SK-N-SH (cell line): Measurements from ENCODE around the gene LSP1. TPM values are rescaled to one million over a fixed set of nuclear protein-coding genes. Genes with fewer than 3 reads are reported as not detected.
A peak's percentile ranks its signal among the peaks of the same experiment; 100 is the strongest.

Experiments used
- CTCF ChIA-PET: fragments of 300-600, 350-600 bp; formaldehyde crosslinking; extraction: SDS; loops from one replicate; lab custom pipeline; 2021; lab: Yijun Ruan, JAX
- POLR2A ChIA-PET: fragments of 350-600 bp; sonication (Branson Sonifier 250); formaldehyde crosslinking; extraction: SDS; loops from one replicate; lab custom pipeline; 2020; ENCODE audit warnings: antibody characterized with exemption, inconsistent platforms; lab: Yijun Ruan, JAX
- DNase-seq: peaks from one replicate; pipeline ENCODE4 v3.0.0; 2012
- H2AFZ ChIP-seq: fragments of 200-600 bp; sonication (generic); 2 replicates; pipeline ENCODE4 v1.8.1; 2016; ENCODE audit warnings: antibody characterized with exemption, mild to moderate bottlenecking, low read depth
- H3F3A ChIP-seq: fragments of 200-600 bp; sonication (generic); replicated peaks from 2 replicates; pipeline ENCODE3; 2016; ENCODE audit warnings: antibody characterized with exemption, mild to moderate bottlenecking; ENCODE audit not compliant: insufficient read depth
- H3K27ac ChIP-seq, 2 experiments: fragments of 200-500 bp in 1 of 2; fragments of 200-600 bp in 1 of 2; sonication (Bioruptor generic) in 1 of 2; sonication (generic), shearing (Covaris generic) in 1 of 2; 2 replicates each; pipeline versions ENCODE4 v1.5.1 to v1.6.1; 2014 to 2016; ENCODE audit warnings: low read depth in 2 of 2, inconsistent platforms in 1 of 2, low read length in 1 of 2, mild to moderate bottlenecking in 1 of 2, mixed read lengths in 1 of 2
- H3K27me3 ChIP-seq: fragments of 200-600 bp; sonication (generic), shearing (Covaris generic); 2 replicates; pipeline ENCODE4 v1.6.1; 2016; ENCODE audit warnings: mixed run types; ENCODE audit not compliant: insufficient read depth
- H3K36me3 ChIP-seq, 2 experiments: fragments of 200-500 bp in 1 of 2; fragments of 200-600 bp in 1 of 2; sonication (Bioruptor generic) in 1 of 2; sonication (generic) in 1 of 2; replicated peaks in 1 of 2; 2 replicates each; pipeline versions ENCODE3 to v1.5.1; 2014 to 2016; ENCODE audit warnings: low read length in 1 of 2, mild to moderate bottlenecking in 1 of 2; ENCODE audit not compliant: insufficient read depth in 2 of 2, control insufficient read depth in 1 of 2
- H3K4me1 ChIP-seq, 2 experiments: fragments of 200-500 bp in 1 of 2; fragments of 200-600 bp in 1 of 2; sonication (Bioruptor generic) in 1 of 2; sonication (generic), shearing (Covaris generic) in 1 of 2; 2 replicates each; pipeline versions ENCODE4 v1.5.1 to v1.6.1; 2014 to 2016; ENCODE audit warnings: low read depth in 1 of 2, low read length in 1 of 2, mixed run types in 1 of 2; ENCODE audit not compliant: insufficient read depth in 2 of 2, control insufficient read depth in 1 of 2
- H3K4me2 ChIP-seq: fragments of 200-600 bp; sonication (generic), shearing (Covaris generic); 2 replicates; pipeline ENCODE4 v1.6.1; 2017; ENCODE audit warnings: mixed run types
- H3K4me3 ChIP-seq, 2 experiments: fragments of 200-500 bp in 1 of 2; fragments of 200-600 bp in 1 of 2; sonication (Bioruptor generic) in 1 of 2; sonication (generic), shearing (Covaris generic) in 1 of 2; 2 replicates each; pipeline versions ENCODE4 v1.5.1 to v1.8.1; 2014 to 2016; ENCODE audit warnings: low read depth in 2 of 2, inconsistent platforms in 1 of 2, low read length in 1 of 2, mild to moderate bottlenecking in 1 of 2, mixed read lengths in 1 of 2, moderate library complexity in 1 of 2
- H3K79me2 ChIP-seq: fragments of 200-600 bp; sonication (generic); 2 replicates; pipeline ENCODE4 v1.8.1; 2017; ENCODE audit warnings: mild to moderate bottlenecking; ENCODE audit not compliant: insufficient read depth
- H3K9ac ChIP-seq: fragments of 200-600 bp; sonication (generic); 2 replicates; pipeline ENCODE4 v1.6.1; 2017; ENCODE audit warnings: mixed run types
- H3K9me2 ChIP-seq: fragments of 200-600 bp; sonication (generic); 2 replicates; pipeline ENCODE4 v1.6.1; 2017; ENCODE audit warnings: mixed run types
- H3K9me3 ChIP-seq: fragments of 200-600 bp; sonication (generic); 2 replicates; pipeline ENCODE4 v1.6.1; 2017; ENCODE audit warnings: mixed run types, mild to moderate bottlenecking, moderate library complexity
- H4K20me1 ChIP-seq: fragments of 200-600 bp; sonication (generic); 2 replicates; pipeline ENCODE4 v1.6.1; 2017; ENCODE audit warnings: mild to moderate bottlenecking, mixed run types; ENCODE audit not compliant: insufficient read depth
- ELF1 ChIP-seq: IDR thresholded peaks from 2 replicates; pipeline ENCODE4 v1.4.0; 2012
- EP300 ChIP-seq, 2 experiments: IDR thresholded peaks; 2 replicates each; pipeline versions ENCODE4 v1.4.0 to v1.6.1; 2012; ENCODE audit warnings: borderline replicate concordance in 1 of 2, low read depth in 1 of 2, low read length in 1 of 2
- EZH2phosphoT487 ChIP-seq: fragments of 200-600 bp; sonication (generic); IDR thresholded peaks from 2 replicates; pipeline ENCODE4 v1.6.1; 2017; ENCODE audit warnings: low read depth, mixed run types, mild to moderate bottlenecking, antibody characterized with exemption, moderate library complexity, borderline replicate concordance
- FOSL2 ChIP-seq: IDR thresholded peaks from 2 replicates; pipeline ENCODE4 v1.4.0; 2012; ENCODE audit warnings: low read depth, mild to moderate bottlenecking, moderate library complexity, borderline replicate concordance
- FOXM1 ChIP-seq: IDR thresholded peaks from 2 replicates; pipeline ENCODE4 v1.4.0; 2012; ENCODE audit warnings: low read depth, mild to moderate bottlenecking
- GABPA ChIP-seq: IDR thresholded peaks from 2 replicates; pipeline ENCODE4 v1.4.0; 2012; ENCODE audit warnings: low read depth, mild to moderate bottlenecking
- GATA2 ChIP-seq: sonication (generic); formaldehyde crosslinking; IDR thresholded peaks from 2 replicates; pipeline ENCODE4 v1.5.0; 2020; ENCODE audit warnings: mild to moderate bottlenecking, missing genetic modification reagents
- MEF2A ChIP-seq: IDR thresholded peaks from 2 replicates; pipeline ENCODE4 v1.4.0; 2012; ENCODE audit warnings: low read depth, borderline replicate concordance
- RCOR1 ChIP-seq: fragments of 150-350 bp; IDR thresholded peaks from 2 replicates; pipeline ENCODE4 v1.6.1; 2017; ENCODE audit warnings: antibody characterized with exemption, low read length
- USF1 ChIP-seq: IDR thresholded peaks from 2 replicates; pipeline ENCODE4 v1.4.0; 2012; ENCODE audit warnings: low read depth, borderline replicate concordance
- YY1 ChIP-seq: IDR thresholded peaks from 2 replicates; pipeline ENCODE4 v1.4.0; 2012; ENCODE audit warnings: low read depth, mild to moderate bottlenecking
- ZBTB33 ChIP-seq: IDR thresholded peaks from 2 replicates; pipeline ENCODE4 v1.4.0; 2012; ENCODE audit warnings: low read depth, borderline replicate concordance
- WGBS: methylation state at CpG from one replicate; pipeline ENCODE4 v1.1.6; 2017; ENCODE audit warnings: low lambda C conversion rate; 5-methylcytosine and 5-hydroxymethylcytosine counted together
- polyA plus RNA-seq, 3 experiments: library from polyadenylated mRNA; depleted of rRNA; stranded (reverse); fragments of >200 nt; gene quantifications; 2 replicates each; pipeline ENCODE4 v1.2.3, GENCODE V29; 2012
- TF ChIP-seq, protein P1 (sequence below): IDR thresholded peaks from 2 replicates; pipeline ENCODE4 v1.6.1; 2012; ENCODE audit warnings: mild to moderate bottlenecking, low read depth, low read length, moderate library complexity

LSP1 gene
- polyA plus RNA-seq, 1 of the 3 experiments (the other 2 are of a cell fraction) = 0.38 TPM

GRCh38 chr11:1827931-1828330 lies 25.0 kb upstream of the LSP1 start:
- Histone ChIP-seq H3K9me3 (no peaks in the 10 kb centered on the region), H3K79me2 (no peaks in the 10 kb centered on the region), H3K4me2 (peak overlapping the region; percentile 70; the same call in 1 of the 2 replicates), H3K9me2 (no peaks in the 10 kb centered on the region), H3K9ac (no peak overlapping the region), H3F3A (peaks cover 3% of the 10 kb centered on the region), H2AFZ (no peak overlapping the region), H3K27ac (peak overlapping the region in 1 of 2 experiments; percentile 87; a peak in 2 of 4 replicates), H3K4me3 (no peak overlapping the region), H3K27me3 (no peaks in the 10 kb centered on the region), H4K20me1 (no peaks in the 10 kb centered on the region), H3K4me1 (peaks cover 13 to 59% of the 10 kb centered on the region in 2 experiments; a peak in 3 of 4 replicates), H3K36me3 (no peaks in the 10 kb centered on the region)
- WGBS = 79% methylated on average over 19 of the region's 19 CpGs
- CTCF ChIA-PET = interaction anchor here (0.9 to 20.8 kb wide), 10 partner anchors 10 to 322 kb away, joined by 3 to 585 read pairs (median 4); partner anchors contain the start of genes CTSD, IGF2 and TNNI2
- DNase-seq = no peak
- POLR2A ChIA-PET = interaction anchor here (1.2 to 1.6 kb wide), 2 partner anchors 83 to 128 kb away, joined by 3 to 5 read pairs; no protein-coding TSS in a partner anchor
- TF ChIP-seq ELF1 (no peak), ZBTB33 (no peak)
- TF ChIP-seq, all 33 proteins: peak for 0

DNA sequence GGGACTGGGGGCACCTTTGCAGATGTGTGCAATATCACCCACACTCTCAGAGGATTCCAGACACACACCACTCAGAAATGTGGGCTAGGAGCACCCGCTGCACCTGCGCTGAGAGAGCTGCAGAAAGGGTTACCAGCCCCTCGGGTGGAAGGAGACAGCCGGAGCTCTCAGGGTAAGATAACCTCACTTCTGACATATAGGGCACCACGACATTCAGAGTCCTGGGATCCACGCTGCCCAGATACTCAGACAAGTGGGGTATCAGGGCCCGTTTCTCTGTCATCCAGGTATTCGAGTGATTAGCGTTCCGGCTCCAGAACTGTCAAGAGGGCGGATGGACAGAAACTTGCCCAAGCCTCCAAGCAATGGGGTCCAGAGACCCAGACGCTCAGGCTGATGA lies 24.3 kb upstream of the LSP1 start:
- H3K36me3 ChIP-seq = no peaks in the 10 kb centered on the region
- no peaks in the 10 kb centered on the region for H3K9me2 ChIP-seq
- H4K20me1 ChIP-seq = no peaks in the 10 kb centered on the region
- H3F3A ChIP-seq = peaks cover 3% of the 10 kb centered on the region
- TF ChIP-seq FOXM1 (no peak), YY1 (no peak), GABPA (no peak), MEF2A (no peak), EP300 (IDR thresholded peaks at IDR 0.05; ENCODE audit: borderline replicate concordance in 1 of 2, low read depth in 1 of 2, low read length in 1 of 2) (no peak), GATA2 (CRISPR knock-in tag) (no peak), USF1 (no peak), RCOR1 (no peak), FOSL2 (no peak), EZH2phosphoT487 (no peak)
- TF ChIP-seq, protein P1, sequence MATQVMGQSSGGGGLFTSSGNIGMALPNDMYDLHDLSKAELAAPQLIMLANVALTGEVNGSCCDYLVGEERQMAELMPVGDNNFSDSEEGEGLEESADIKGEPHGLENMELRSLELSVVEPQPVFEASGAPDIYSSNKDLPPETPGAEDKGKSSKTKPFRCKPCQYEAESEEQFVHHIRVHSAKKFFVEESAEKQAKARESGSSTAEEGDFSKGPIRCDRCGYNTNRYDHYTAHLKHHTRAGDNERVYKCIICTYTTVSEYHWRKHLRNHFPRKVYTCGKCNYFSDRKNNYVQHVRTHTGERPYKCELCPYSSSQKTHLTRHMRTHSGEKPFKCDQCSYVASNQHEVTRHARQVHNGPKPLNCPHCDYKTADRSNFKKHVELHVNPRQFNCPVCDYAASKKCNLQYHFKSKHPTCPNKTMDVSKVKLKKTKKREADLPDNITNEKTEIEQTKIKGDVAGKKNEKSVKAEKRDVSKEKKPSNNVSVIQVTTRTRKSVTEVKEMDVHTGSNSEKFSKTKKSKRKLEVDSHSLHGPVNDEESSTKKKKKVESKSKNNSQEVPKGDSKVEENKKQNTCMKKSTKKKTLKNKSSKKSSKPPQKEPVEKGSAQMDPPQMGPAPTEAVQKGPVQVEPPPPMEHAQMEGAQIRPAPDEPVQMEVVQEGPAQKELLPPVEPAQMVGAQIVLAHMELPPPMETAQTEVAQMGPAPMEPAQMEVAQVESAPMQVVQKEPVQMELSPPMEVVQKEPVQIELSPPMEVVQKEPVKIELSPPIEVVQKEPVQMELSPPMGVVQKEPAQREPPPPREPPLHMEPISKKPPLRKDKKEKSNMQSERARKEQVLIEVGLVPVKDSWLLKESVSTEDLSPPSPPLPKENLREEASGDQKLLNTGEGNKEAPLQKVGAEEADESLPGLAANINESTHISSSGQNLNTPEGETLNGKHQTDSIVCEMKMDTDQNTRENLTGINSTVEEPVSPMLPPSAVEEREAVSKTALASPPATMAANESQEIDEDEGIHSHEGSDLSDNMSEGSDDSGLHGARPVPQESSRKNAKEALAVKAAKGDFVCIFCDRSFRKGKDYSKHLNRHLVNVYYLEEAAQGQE = no peak
- DNase-seq = no peak
- POLR2A ChIA-PET = interaction anchor here (1.6 kb wide), 1 partner anchor 127 kb away, joined by 5 read pairs; no protein-coding TSS in a partner anchor
- H2AFZ ChIP-seq = no peak overlapping the region
- no peak overlapping the region for H3K4me3 ChIP-seq
- 71% methylated on average over 7 of the region's 12 CpGs for WGBS
- peaks cover 13 to 65% of the 10 kb centered on the region in 2 experiments; a peak in 3 of 4 replicates for H3K4me1 ChIP-seq
- H3K27ac ChIP-seq = no peak overlapping the region; a peak in 1 of 4 replicates
- CTCF ChIA-PET = interaction anchor here (1.0 to 20.8 kb wide), 8 partner anchors 10 to 321 kb away, joined by 3 to 585 read pairs (median 4); partner anchors contain the start of genes CTSD, IGF2 and TNNI2
- H3K9ac ChIP-seq = no peak overlapping the region
- no peaks in the 10 kb centered on the region for H3K79me2 ChIP-seq
- no peaks in the 10 kb centered on the region for H3K9me3 ChIP-seq
- no peaks in the 10 kb centered on the region for H3K27me3 ChIP-seq
- peak overlapping the region; percentile 41; the same call in 1 of the 2 replicates for H3K4me2 ChIP-seq
